Nephron progenitor cell (in vitro differentiated cells): Measurements from ENCODE around the gene EID2B.

Experiments used
- DNase-seq: peaks from one replicate; pipeline ENCODE4 v3.0.0; 2021
- H3K27ac Mint-ChIP-seq: 2 replicates; pipeline ENCODE4 v1.8.0; 2021; ENCODE audit warnings: mild to moderate bottlenecking, moderate library complexity, mixed read lengths
- H3K27me3 Mint-ChIP-seq: 2 replicates; pipeline ENCODE4 v1.8.0; 2021; ENCODE audit warnings: mild to moderate bottlenecking, low read depth, mixed read lengths; ENCODE audit not compliant: poor library complexity
- H3K36me3 Mint-ChIP-seq: 2 replicates; pipeline ENCODE4 v1.8.0; 2021; ENCODE audit warnings: low read depth, mixed read lengths
- H3K4me1 Mint-ChIP-seq: 2 replicates; pipeline ENCODE4 v1.8.0; 2021; ENCODE audit warnings: mixed read lengths
- H3K4me3 Mint-ChIP-seq: 2 replicates; pipeline ENCODE4 v1.8.0; 2021; ENCODE audit warnings: mild to moderate bottlenecking, moderate library complexity, mixed read lengths
- H3K9me3 Mint-ChIP-seq: 2 replicates; pipeline ENCODE4 v1.8.0; 2021; ENCODE audit warnings: mild to moderate bottlenecking, moderate library complexity, mixed read lengths
- CTCF ChIP-seq: fragments of 200-600 bp; sonication (generic); IDR thresholded peaks from 2 replicates; pipeline ENCODE4 v1.5.0; 2021; ENCODE audit warnings: antibody characterized with exemption

Gene EID2B

DNA sequence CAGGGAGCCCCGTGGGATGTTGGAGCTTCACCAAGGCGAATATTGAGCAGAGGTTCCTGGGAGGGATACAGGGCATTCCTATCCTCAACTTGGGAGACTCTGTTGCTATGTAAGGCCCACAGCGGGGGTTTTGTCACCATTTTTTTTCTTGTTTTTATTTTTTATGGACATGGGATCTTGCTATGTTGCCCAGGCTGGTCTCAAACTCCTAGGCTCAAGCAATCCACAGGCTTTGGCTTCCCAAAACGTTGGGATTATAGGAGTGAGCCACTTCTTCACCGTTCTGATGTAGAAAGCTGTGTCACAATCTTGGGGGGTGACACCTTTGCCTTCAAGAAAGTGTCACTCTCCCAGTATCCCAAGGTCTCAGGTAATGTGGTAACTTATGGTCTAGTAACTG is 31.3 kb downstream of the EID2B start:
- DNase-seq: no peak
- no peak for TF ChIP-seq CTCF
- no peak overlapping the region for H3K4me3 Mint-ChIP-seq
- H3K27me3 Mint-ChIP-seq: peaks cover 17% of the 10 kb centered on the region
- H3K36me3 Mint-ChIP-seq: peaks cover 32% of the 10 kb centered on the region
- peaks cover 26% of the 10 kb centered on the region for H3K4me1 Mint-ChIP-seq
- H3K27ac Mint-ChIP-seq: no peak overlapping the region
- H3K9me3 Mint-ChIP-seq: peaks cover 6% of the 10 kb centered on the region

DNA sequence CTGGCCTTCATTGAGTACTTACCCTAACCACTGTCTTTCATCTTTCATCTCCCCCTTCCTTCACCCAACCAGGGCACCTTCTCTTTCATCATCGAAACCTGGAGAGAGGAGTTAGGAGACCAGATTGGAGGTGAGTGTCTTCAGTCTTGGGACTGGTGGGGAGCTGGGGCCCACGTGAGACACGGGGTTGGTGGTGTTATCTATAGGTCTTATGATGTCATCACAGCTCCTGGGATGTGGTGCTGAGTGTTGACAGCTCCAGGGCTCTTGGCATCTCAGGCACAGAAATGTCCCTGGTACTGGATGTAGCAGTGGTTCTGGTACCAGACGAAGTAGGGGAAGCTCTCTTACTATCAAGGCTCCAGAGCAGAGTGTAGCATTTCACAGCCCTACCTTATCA is 32.1 kb downstream of the EID2B start:
- no peak overlapping the region for H3K27ac Mint-ChIP-seq
- H3K4me3 Mint-ChIP-seq: peak overlapping the region; percentile 68
- H3K9me3 Mint-ChIP-seq: peaks cover 1% of the 10 kb centered on the region
- TF ChIP-seq CTCF: no peak
- peaks cover 33% of the 10 kb centered on the region for H3K4me1 Mint-ChIP-seq
- no peak for DNase-seq
- H3K27me3 Mint-ChIP-seq: peaks cover 10% of the 10 kb centered on the region
- H3K36me3 Mint-ChIP-seq: peaks cover 28% of the 10 kb centered on the region

DNA sequence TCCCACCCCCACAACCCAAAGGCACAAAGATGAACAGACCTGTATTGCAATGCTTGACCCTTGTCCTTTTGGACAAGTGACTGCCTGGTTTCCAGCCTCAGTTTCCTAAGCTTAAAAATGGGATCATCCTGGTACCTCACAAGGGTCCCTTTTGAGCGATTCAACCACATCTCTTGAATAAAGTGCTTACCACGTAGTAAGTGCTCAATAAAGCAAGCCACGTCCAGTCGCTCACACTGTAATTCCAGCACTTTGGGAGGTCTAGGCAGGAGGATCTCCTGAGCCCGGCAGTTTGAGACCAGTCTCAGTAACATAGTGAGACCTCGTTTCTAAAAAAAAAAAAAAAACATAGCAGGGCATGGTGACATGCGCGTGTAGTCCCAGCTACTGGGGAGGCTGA is 32.7 kb downstream of the EID2B start:
- Mint-ChIP-seq H3K9me3 (no peaks in the 10 kb centered on the region), H3K4me1 (peaks cover 33% of the 10 kb centered on the region), H3K4me3 (peak overlapping the region; percentile 93), H3K27ac (no peak overlapping the region), H3K36me3 (peaks cover 25% of the 10 kb centered on the region), H3K27me3 (peaks cover 8% of the 10 kb centered on the region)
- no peak for TF ChIP-seq CTCF
- DNase-seq: no peak

- no peaks in the 10 kb centered on the region for H3K9me3 Mint-ChIP-seq
- DNase-seq: peak; percentile 67
- peaks cover 19% of the 10 kb centered on the region for H3K36me3 Mint-ChIP-seq
- H3K4me3 Mint-ChIP-seq: peak within 1 kb of the TSS; percentile 93
- H3K27me3 Mint-ChIP-seq: peaks cover 3% of the 10 kb centered on the region
- peak within 1 kb of the TSS; percentile 86 for H3K27ac Mint-ChIP-seq
- H3K4me1 Mint-ChIP-seq: peaks cover 38% of the 10 kb centered on the region
- TF ChIP-seq CTCF: no peak
Measured at GRCh38 chr19:39498798-39499642, 33.6 kb downstream of the EID2B start, which contains the start of gene DLL3. Gene DLL3 (plus strand): TSS chr19:39498947. CDS start chr19:39498975, 28 bp downstream.

- TF ChIP-seq CTCF: peak; percentile 23
- Mint-ChIP-seq H3K27ac (peak overlapping the region; percentile 86), H3K27me3 (peaks cover 3% of the 10 kb centered on the region), H3K4me1 (peaks cover 32% of the 10 kb centered on the region), H3K36me3 (peaks cover 13% of the 10 kb centered on the region), H3K4me3 (peak overlapping the region; percentile 93), H3K9me3 (no peaks in the 10 kb centered on the region)
- DNase-seq: peak; percentile 78
Measured at GRCh38 chr19:39497996-39498797, 34.5 kb downstream of the EID2B start.
